RWPE1 (cell line): ENCODE results near the gene RING1.

ENCODE experiments used
- CTCF ChIA-PET: fragments of 350-600 bp; sonication (Branson Sonifier 250); formaldehyde crosslinking; extraction: SDS; loops from one replicate; lab custom pipeline; 2021; lab: Yijun Ruan, JAX
- POLR2A ChIA-PET: fragments of 400-600 bp; formaldehyde crosslinking; extraction: SDS; loops from one replicate; lab custom pipeline; 2020; ENCODE audit warnings: antibody characterized with exemption; ENCODE audit not compliant: low non-redundant PET; lab: Yijun Ruan, JAX
- DNase-seq: peaks from one replicate; pipeline ENCODE4 v3.0.0; 2012; ENCODE audit warnings: low spot score
- H3K27ac ChIP-seq: fragments of 450-650 bp; 2 replicates; pipeline ENCODE4 v1.5.1; 2017
- CTCF ChIP-seq: fragments of 450-650 bp; conservative IDR thresholded peaks from 2 replicates; pipeline ENCODE4 v1.5.1; 2017; ENCODE audit warnings: low read depth, mild to moderate bottlenecking

The RING1 gene

GRCh38 chr6:33192671-33193602 is 15.4 kb upstream of the RING1 start:
- no peak for TF ChIP-seq CTCF
- ChIA-PET CTCF (no interaction called here), POLR2A (interaction anchor here (0.9 kb wide), 1 partner anchor 221 kb away, joined by 3 read pairs; no protein-coding TSS in a partner anchor)
- peak overlapping the region; percentile 68 for H3K27ac ChIP-seq
- no peak for DNase-seq

- CTCF ChIA-PET, result no interaction called here
Measured at GRCh38 chr6:33193619-33194018, 14.7 kb upstream of the RING1 start.

GRCh38 chr6:33194431-33194979 is 13.8 kb upstream of the RING1 start:
- POLR2A ChIA-PET, result interaction anchor here (0.6 kb wide), 1 partner anchor 56 kb away, joined by 5 read pairs; no protein-coding TSS in a partner anchor

More at GRCh38 chr6:33193619-33194018, 14.7 kb upstream of the RING1 start:
- TF ChIP-seq CTCF, result no peak
- H3K27ac ChIP-seq, result peak overlapping the region; percentile 68
- POLR2A ChIA-PET, result interaction anchor here (0.9 kb wide), 1 partner anchor 222 kb away, joined by 3 read pairs; no protein-coding TSS in a partner anchor
- DNase-seq, result no peak

GRCh38 chr6:33195304-33196165 is 12.8 kb upstream of the RING1 start:
- CTCF ChIA-PET, result no interaction called here
- DNase-seq, result no peak
- no peak overlapping the region for H3K27ac ChIP-seq
- POLR2A ChIA-PET, result interaction anchor here (0.6 kb wide), 1 partner anchor 57 kb away, joined by 5 read pairs; no protein-coding TSS in a partner anchor
- TF ChIP-seq CTCF, result no peak

More at GRCh38 chr6:33194431-33194979, 13.8 kb upstream of the RING1 start:
- no peak for TF ChIP-seq CTCF
- CTCF ChIA-PET, result no interaction called here
- no peak for DNase-seq
- H3K27ac ChIP-seq, result peak overlapping the region; percentile 68

GRCh38 chr6:33197431-33198048 is 10.8 kb upstream of the RING1 start:
- peak overlapping the region; percentile 94 for H3K27ac ChIP-seq
- DNase-seq, result peak; percentile 46
- CTCF ChIA-PET, result interaction anchor here (0.5 to 1.4 kb wide), 9 partner anchors 10 to 874 kb away, joined by 3 to 7 read pairs (median 4); no protein-coding TSS in a partner anchor
- TF ChIP-seq CTCF, result peak; percentile 69
- POLR2A ChIA-PET, result interaction anchor here (0.8 kb wide), 1 partner anchor 51 kb away, joined by 3 read pairs; no protein-coding TSS in a partner anchor
